NCI-H748 (cell line): ENCODE measurements around the gene TRIP12.
A peak's percentile ranks its signal among the peaks of the same experiment; 100 is the strongest.
"Not testable (repeated sequence)": the region's sequence is repeated elsewhere in the genome, so short reads cannot be mapped to it uniquely, and the experiment has no call there.

Experiments used
- DNase-seq: peaks from one replicate; lab custom pipeline; 2025; ENCODE audit not compliant: unreplicated experiment; lab: John Stamatoyannopoulos, UW

TRIP12 gene

GRCh38 chr2:229921892-229922448, at the start of gene TRIP12:
Gene TRIP12, minus strand, starts transcription at chr2:229922009. Its CDS starts 41,930 bp downstream, at chr2:229880079.
- DNase-seq, result peak; percentile 98

DNA sequence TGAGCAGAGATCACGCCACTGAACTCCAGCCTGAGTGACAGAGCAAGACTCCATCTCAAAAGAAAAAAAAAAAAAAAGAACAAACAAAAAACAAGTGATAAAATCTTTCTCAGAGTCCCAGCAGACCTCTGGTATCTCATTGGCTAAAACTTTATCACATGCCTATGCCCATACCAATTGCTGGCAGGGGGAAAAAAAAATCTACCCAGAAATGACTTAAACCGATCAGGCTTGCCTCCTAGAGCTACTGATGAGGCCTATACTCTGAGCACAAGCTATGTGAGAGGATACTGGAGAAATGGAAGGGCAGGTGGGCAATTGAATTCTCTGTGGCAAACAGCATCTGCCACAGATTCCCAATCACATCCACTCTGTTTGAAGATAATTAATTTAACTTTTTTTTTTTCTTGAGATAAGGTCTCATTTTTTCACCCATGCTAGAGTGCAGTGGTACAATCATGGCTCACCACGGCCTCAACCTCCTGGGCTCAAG, 49.5 kb upstream of the TRIP12 start:
- no peak for DNase-seq

- DNase-seq, result no peak
These were observed 48.6 kb upstream of the TRIP12 start for GRCh38 chr2:229970406-229970805.

- DNase-seq, result no peak
These were observed 48.1 kb upstream of the TRIP12 start for GRCh38 chr2:229969921-229970320.

DNA sequence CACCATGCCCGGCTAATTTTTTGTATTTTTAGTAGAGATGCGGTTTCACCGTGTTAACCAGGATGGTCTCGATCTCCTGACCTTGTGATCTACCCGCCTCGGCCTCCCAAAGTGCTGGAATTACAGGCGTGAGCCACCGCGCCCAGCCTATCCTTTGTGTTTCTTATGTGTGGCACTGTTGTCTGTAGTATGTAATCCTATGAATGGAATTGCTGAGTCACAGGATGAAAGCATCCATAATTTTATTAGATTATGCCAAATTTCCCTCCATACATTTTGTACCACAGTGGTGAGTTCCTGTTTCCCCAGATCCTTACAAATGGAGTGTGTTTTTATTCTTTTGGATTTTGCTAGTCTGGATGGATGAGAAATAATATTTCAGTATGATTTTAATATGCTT, 41.8 kb upstream of the TRIP12 start:
- DNase-seq, result not testable (repeated sequence)

- no peak for DNase-seq
These were observed 34.7 kb upstream of the TRIP12 start for GRCh38 chr2:229956491-229956890.

GRCh38 chr2:229955663-229956062, 33.9 kb upstream of the TRIP12 start:
- DNase-seq, result no peak

DNA sequence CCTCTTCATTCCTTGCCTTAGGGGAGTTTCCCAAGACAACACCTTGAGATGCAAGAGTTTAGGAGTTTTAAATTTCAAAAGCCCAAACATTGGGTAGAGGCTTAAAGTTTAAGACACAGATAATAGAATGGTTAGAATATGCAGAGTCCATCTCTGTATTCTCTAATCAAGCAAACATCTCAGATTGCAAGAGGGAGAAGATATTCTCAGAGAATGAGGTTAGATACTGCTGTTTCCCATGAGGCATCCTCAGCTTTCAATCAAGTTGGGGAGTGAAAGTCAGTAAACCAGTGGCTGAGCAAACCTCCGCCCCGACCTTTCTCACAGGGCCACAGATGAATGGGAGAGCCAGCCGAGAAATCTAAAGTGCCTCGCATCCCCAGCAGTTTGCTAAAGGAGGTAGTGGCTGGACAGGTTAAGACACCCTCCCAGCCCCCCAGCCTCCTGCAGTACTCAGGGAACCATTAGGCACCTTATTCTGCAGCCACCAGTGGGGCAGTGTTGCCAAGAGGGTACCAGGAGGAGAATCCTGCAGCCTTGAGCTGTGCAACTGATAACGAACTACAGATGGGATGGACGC, 30.5 kb upstream of the TRIP12 start:
- no peak for DNase-seq

- no peak for DNase-seq
These were observed 25.7 kb upstream of the TRIP12 start for GRCh38 chr2:229947544-229947943.

- DNase-seq, result no peak
These were observed 24.2 kb upstream of the TRIP12 start for GRCh38 chr2:229945975-229946374.

DNA sequence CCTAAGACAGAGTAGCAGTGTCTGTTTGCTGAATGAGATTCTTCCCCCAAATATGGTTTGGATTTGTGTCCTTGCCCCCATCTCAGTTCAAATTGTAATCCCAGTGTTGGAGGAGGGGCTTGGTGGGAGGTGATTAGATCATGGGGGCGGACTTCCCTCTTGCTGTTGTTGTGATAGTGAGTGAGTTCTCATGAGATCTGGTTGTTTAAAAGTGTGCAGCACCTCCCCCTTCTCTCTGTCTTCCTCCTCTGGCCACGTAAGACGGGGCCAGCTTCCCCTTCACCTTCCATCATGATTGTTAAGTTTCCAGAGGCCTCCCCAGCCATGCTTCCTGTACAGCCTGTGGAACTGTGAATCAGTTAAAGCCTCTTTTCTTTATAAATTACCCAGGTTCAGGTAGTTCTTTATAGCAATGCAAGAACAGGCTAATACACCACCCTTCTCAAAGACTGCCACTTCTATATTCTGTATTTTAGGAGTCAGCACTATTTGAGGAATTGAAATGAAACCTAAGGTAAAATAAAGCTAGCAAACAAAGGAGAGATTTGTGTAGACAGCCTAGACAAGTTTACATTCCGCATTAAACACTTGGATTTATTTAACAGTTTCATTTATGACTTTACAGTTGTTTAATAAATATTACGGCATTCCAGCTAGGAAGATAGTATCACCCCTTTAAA, 22.1 kb upstream of the TRIP12 start:
- DNase-seq, result no peak

DNA sequence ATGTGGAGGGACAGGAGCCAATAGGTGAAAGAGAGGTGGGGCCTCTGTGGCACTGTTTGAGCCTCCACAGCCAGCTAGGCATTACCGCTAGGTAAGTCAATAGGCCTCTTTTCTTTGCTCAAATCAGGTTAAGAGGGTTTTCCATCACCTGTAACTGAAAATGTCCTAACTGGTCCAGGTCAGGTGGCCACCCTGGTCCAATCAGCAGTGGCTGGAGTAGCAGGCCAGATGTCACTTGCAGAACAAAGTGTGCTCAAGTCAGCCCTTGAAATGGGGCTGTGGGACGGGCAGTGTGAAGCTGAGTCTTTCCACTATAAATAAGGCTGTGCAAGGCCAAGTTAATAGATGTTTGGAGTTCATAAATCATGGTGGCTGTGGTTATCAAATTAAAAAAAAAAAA, 21.4 kb upstream of the TRIP12 start:
- DNase-seq, result no peak

- DNase-seq, result no peak
These were observed 20.9 kb upstream of the TRIP12 start for GRCh38 chr2:229942671-229943070.

DNA sequence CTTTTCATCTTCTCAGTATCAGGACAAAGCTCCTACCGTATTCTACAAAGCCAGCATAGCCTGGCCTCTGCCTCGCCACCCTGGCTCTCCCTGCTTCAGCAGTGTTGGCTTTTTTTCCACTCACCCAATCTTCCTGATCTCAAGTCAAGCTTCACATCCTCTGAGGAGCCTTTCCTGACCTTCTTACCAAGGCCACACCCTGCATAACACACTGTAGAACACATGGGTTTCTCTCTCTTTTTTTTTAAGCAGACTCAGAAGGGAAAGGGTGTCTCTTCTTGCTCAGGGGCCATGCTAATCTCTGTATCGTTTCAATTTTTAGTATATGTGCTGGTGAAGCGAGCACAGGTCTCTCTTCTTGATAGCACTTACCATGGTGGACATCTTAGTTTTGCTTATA, 15.7 kb upstream of the TRIP12 start:
- no peak for DNase-seq

GRCh38 chr2:229931241-229931640, 9.4 kb upstream of the TRIP12 start:
- no peak for DNase-seq

GRCh38 chr2:229930656-229931055, 8.8 kb upstream of the TRIP12 start:
- DNase-seq, result no peak

DNA sequence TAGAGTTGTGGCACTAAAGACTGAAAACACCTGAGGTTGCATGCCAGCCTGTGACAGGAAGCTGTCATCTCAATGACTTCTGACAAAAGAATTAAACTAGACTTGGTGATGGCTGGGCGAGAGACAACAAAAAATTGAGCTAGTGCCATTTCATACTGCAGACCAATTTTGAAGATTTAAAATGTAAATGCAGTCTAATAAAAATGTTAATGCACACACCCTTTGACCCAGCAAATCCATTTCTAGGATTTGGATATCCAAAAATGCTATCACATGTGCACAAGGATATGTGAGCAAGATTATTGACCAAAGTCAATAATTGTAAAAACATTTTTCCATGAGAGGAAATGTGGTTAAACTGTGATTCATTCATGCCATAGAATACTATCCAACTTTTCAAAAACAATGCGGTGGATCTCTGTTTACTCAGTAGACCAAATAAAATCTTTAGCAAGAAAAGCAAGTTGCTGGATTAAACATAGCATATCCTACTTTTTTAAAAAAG, 6.1 kb upstream of the TRIP12 start:
- no peak for DNase-seq

- DNase-seq, result no peak
These were observed 3.4 kb upstream of the TRIP12 start for GRCh38 chr2:229925201-229925600.

GRCh38 chr2:229924541-229924940, 2.7 kb upstream of the TRIP12 start:
- not testable (repeated sequence) for DNase-seq

GRCh38 chr2:229922449-229923386, 909 bp upstream of the TRIP12 start, which contains the start of gene FBXO36:
Gene FBXO36, plus strand, starts transcription at chr2:229922503. Its CDS starts 11 bp downstream, at chr2:229922514.
- peak; percentile 92 for DNase-seq
